ENCODE results near the gene BSPRY. TPM values are rescaled to one million over a fixed set of nuclear protein-coding genes. Genes with fewer than 3 reads are reported as not detected.

The BSPRY gene
- total RNA-seq, 1 donor = not detected

DNA sequence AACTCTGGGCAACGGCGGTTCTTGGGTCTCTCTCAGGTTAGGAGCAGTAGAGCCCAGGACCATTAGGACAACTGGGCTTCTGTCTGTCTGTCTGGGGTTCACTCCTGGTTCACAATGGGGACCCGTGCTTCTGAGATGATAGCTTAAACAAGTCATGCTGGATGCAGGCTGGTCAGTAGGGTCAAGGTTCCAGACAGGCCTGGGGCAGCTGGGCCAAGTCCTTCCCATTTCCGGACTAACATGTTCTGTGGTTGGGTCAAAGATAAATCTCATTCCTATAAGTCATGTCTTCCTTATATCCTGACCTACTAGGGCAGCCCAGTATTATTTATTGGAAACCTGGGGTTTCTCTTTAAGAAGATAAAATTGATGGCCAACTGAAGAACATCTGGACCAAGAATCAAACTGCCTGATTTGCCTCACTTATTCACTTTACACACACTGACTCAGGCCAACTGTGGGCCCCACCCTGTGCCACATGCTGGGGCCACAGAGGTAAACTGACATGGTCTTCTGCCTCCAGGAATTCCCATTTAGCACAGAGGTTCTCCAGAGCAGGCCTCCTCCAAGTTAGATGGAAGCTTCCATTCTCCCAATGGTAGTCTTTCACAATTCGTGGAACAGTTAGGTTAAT, 19.1 kb downstream of the BSPRY start:
- Histone ChIP-seq H3K27ac (ENCODE audit: low read depth, low read length) (no peak overlapping the region), H3K27me3 (ENCODE audit: insufficient read depth, low read length) (no peaks in the 10 kb centered on the region), H3K9me3 (ENCODE audit: low read depth, low read length) (no peaks in the 10 kb centered on the region), H3K36me3 (ENCODE audit: insufficient read depth, low read length) (no peaks in the 10 kb centered on the region), H3K79me2 (ENCODE audit: insufficient read depth, low read length) (no peaks in the 10 kb centered on the region), H3K4me2 (ENCODE audit: insufficient read depth, low read length) (no peak overlapping the region), H2AFZ (ENCODE audit: low read length) (no peak overlapping the region), H4K20me1 (ENCODE audit: insufficient read depth, low read length) (no peaks in the 10 kb centered on the region), H3K4me3 (ENCODE audit: insufficient read depth, low read length) (no peak overlapping the region), H3K4me1 (ENCODE audit: insufficient read depth, low read length) (no peaks in the 10 kb centered on the region)
- TF ChIP-seq, protein P1, sequence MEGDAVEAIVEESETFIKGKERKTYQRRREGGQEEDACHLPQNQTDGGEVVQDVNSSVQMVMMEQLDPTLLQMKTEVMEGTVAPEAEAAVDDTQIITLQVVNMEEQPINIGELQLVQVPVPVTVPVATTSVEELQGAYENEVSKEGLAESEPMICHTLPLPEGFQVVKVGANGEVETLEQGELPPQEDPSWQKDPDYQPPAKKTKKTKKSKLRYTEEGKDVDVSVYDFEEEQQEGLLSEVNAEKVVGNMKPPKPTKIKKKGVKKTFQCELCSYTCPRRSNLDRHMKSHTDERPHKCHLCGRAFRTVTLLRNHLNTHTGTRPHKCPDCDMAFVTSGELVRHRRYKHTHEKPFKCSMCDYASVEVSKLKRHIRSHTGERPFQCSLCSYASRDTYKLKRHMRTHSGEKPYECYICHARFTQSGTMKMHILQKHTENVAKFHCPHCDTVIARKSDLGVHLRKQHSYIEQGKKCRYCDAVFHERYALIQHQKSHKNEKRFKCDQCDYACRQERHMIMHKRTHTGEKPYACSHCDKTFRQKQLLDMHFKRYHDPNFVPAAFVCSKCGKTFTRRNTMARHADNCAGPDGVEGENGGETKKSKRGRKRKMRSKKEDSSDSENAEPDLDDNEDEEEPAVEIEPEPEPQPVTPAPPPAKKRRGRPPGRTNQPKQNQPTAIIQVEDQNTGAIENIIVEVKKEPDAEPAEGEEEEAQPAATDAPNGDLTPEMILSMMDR (IDR thresholded peaks at IDR 0.05; ENCODE audit: extremely low read depth, low read depth, low read length) = no peak
- DNase-seq (ENCODE audit: insufficient read length, low spot score, missing footprints) = no peak

DNA sequence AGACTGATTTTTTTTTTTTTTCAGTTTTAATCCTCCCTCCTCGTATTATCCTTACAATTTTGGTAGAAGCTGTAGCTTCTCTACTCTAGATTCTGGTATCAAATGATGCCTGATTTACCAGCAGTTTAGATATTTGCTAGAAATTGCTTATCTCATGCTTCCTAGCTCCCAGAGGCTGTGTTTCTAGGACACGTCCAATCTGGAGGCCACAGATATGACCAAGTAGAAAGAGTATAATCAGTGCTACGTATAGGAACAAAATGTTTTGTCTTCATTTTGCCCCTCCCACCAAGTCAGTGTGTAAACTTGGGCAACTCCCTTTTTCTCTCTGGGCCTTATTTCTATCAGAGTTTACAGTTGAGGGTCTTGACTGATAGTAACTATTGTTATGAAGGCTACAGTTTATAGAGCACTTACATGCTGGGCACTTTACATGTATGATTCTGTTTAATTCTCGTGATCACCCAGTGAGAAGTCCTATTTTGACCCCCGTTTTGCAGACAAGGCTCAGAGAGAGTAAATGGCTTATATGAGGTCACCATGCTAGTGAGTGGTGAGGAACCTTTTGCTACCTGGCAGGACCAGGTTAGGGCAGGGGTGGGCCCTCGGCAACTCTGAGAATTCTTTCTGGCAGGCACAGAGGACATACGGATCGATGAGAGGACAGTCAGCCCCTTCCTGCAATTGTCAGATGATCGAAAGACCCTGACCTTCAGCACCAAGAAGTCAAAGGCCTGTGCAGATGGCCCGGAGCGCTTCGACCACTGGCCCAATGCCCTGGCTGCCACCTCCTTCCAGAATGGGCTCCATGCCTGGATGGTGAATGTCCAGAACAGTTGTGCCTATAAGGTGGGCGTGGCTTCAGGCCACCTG, 19.9 kb downstream of the BSPRY start:
- no peaks in the 10 kb centered on the region for H4K20me1 ChIP-seq (ENCODE audit: insufficient read depth, low read length)
- H3K4me3 ChIP-seq (ENCODE audit: insufficient read depth, low read length) = no peak overlapping the region
- H3K9me3 ChIP-seq (ENCODE audit: low read depth, low read length) = no peaks in the 10 kb centered on the region
- no peaks in the 10 kb centered on the region for H3K27me3 ChIP-seq (ENCODE audit: insufficient read depth, low read length)
- no peaks in the 10 kb centered on the region for H3K79me2 ChIP-seq (ENCODE audit: insufficient read depth, low read length)
- TF ChIP-seq, protein P1 (IDR thresholded peaks at IDR 0.05; ENCODE audit: extremely low read depth, low read depth, low read length) = no peak
- no peak overlapping the region for H3K27ac ChIP-seq (ENCODE audit: low read depth, low read length)
- H3K4me1 ChIP-seq (ENCODE audit: insufficient read depth, low read length) = no peaks in the 10 kb centered on the region
- no peak overlapping the region for H2AFZ ChIP-seq (ENCODE audit: low read length)
- no peak overlapping the region for H3K4me2 ChIP-seq (ENCODE audit: insufficient read depth, low read length)
- no peak for DNase-seq (ENCODE audit: insufficient read length, low spot score, missing footprints)
- H3K36me3 ChIP-seq (ENCODE audit: insufficient read depth, low read length) = peaks cover 1% of the 10 kb centered on the region

DNA sequence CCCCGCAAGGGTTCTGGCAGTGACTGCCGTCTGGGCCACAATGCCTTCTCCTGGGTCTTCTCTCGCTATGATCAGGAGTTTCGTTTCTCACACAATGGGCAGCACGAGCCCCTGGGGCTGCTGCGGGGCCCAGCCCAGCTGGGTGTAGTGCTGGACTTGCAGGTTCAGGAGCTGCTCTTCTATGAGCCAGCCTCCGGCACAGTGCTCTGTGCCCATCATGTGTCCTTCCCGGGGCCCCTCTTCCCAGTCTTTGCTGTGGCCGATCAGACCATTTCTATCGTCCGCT, 20.5 kb downstream of the BSPRY start:
- peaks cover 4% of the 10 kb centered on the region for H3K36me3 ChIP-seq (ENCODE audit: insufficient read depth, low read length)
- no peaks in the 10 kb centered on the region for H3K27me3 ChIP-seq (ENCODE audit: insufficient read depth, low read length)
- no peaks in the 10 kb centered on the region for H3K79me2 ChIP-seq (ENCODE audit: insufficient read depth, low read length)
- H3K9me3 ChIP-seq (ENCODE audit: low read depth, low read length) = no peaks in the 10 kb centered on the region
- no peak overlapping the region for H3K4me3 ChIP-seq (ENCODE audit: insufficient read depth, low read length)
- no peak for DNase-seq (ENCODE audit: insufficient read length, low spot score, missing footprints)
- no peaks in the 10 kb centered on the region for H4K20me1 ChIP-seq (ENCODE audit: insufficient read depth, low read length)
- TF ChIP-seq, protein P1 (IDR thresholded peaks at IDR 0.05; ENCODE audit: extremely low read depth, low read depth, low read length) = no peak
- H2AFZ ChIP-seq (ENCODE audit: low read length) = no peak overlapping the region
- H3K4me2 ChIP-seq (ENCODE audit: insufficient read depth, low read length) = no peak overlapping the region
- H3K27ac ChIP-seq (ENCODE audit: low read depth, low read length) = no peak overlapping the region
- no peaks in the 10 kb centered on the region for H3K4me1 ChIP-seq (ENCODE audit: insufficient read depth, low read length)

- Histone ChIP-seq H4K20me1 (ENCODE audit: insufficient read depth, low read length) (no peaks in the 10 kb centered on the region), H3K79me2 (ENCODE audit: insufficient read depth, low read length) (no peaks in the 10 kb centered on the region), H3K4me2 (ENCODE audit: insufficient read depth, low read length) (no peak overlapping the region), H3K27me3 (ENCODE audit: insufficient read depth, low read length) (no peaks in the 10 kb centered on the region), H3K4me3 (ENCODE audit: insufficient read depth, low read length) (no peak overlapping the region), H3K4me1 (ENCODE audit: insufficient read depth, low read length) (no peaks in the 10 kb centered on the region), H3K9me3 (ENCODE audit: low read depth, low read length) (no peaks in the 10 kb centered on the region), H2AFZ (ENCODE audit: low read length) (no peak overlapping the region), H3K27ac (ENCODE audit: low read depth, low read length) (no peak overlapping the region), H3K36me3 (ENCODE audit: insufficient read depth, low read length) (peaks cover 4% of the 10 kb centered on the region)
- DNase-seq (ENCODE audit: insufficient read length, low spot score, missing footprints) = no peak
- TF ChIP-seq, protein P1 (IDR thresholded peaks at IDR 0.05; ENCODE audit: extremely low read depth, low read depth, low read length) = no peak
These were observed 21.5 kb downstream of the BSPRY start for GRCh38 chr9:113370806-113371325.

All from osteoblast (primary cell).